HuH-7.5 (cell line): ENCODE measurements around the gene COX10.

ENCODE experiments used
- DNase-seq: peaks from one replicate; pipeline ENCODE4 v3.0.0; 2011; ENCODE audit warnings: low spot score

COX10 gene

DNA sequence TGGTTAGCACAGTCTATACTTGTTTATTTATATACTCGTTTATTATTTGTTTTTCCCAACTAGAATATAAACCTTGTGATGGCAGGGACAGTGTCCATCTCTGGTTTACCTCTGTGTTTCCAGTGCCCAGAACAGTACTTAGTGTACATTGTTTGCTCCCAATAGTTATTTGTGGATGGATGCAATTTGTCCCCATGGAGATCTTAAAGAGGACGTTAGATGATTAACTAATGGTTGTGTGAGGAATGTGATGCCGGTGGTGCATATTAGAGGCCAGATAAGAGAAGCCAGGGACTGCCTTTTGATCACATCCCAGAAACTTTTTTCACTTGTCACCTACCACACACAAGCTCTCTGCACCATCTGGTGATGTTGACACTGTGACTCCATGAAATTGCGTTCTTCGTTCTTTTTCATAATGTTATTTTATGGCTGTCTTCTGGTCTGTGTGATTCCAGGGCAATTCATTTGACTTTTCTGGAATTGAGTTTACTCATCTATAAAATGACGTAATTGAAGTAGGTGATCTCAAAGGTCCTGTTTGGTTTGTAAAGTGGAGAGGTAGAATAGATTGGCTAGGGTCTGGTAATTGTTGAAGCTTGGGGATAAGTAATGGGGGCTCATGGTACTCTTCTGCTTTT lies 1.2 kb downstream of the COX10 start:
- DNase-seq, result no peak

DNA sequence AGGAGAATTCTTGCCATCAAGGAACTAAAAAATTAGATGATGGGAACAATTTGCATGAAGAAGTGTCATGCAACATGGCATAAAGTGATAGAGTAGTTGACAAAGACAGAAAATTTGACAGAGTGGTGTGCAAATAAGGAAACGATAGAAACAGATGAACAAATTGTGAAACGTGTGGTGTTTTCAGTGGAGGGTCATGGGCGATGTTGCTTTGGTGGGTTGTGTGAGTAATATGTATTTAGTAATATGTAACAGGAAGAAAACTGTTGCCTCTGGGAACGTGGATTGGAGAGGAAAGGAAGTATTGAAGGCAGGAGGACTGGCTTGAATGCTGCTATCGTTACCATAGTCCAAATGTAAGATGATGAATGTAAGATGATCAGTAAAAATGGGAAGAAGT lies 3.6 kb downstream of the COX10 start:
- no peak for DNase-seq

DNA sequence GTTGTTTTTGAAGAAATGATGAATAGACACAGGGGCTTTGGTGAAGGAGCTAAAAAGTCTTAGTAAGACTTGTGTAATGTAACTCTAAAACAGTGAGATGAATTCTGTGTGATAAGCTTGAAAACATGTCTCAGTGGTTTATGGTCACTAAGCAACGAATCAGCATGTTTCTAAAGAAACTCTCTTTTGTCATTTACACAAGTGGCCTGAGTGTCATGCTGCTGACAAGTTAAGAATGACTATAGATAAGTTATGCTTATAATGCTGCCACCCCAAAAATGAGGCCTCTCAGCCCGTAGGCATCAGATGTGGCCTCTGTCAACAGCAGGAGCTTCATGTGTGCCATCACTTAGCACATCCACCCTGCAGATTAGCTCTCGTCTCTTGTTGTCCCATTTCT lies 8.7 kb downstream of the COX10 start:
- no peak for DNase-seq

DNA sequence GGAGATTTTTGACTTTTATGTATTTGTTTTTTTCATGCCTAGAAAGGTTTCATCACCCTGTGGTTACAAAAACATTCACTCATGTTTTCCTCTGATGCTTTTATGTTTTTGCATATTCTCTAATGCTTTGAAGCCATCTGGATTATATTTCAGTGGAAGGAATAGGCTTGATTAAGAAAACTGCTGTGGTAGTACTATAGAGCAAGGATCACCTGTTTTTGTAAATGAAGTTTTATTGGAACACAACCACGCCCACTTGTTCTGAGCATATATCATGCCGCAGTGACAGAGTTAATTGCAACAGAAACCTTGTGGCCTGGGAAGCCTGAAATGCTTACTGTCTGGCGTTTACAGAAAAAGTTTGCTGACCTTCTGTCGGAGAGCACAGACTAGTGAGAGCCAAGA lies 11.5 kb downstream of the COX10 start:
- no peak for DNase-seq

DNA sequence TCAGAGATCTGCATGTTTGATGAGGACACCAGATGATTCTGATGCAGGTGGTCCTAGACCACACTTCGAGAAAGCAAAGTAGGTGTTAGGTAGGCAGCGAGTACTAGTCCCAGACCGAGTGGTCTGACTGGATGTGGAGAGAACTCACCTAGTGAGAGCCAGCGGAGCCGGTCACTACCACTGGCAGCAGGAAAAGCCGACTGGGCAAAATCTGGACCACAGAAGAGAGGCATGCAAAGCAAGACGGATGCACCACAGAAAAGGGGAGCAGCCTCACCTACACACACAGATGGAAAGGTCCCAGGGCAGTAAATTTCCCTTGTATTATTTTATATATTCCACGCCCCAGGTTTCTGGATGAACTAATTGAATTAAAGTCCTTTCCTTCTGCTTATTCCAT lies 13.5 kb downstream of the COX10 start:
- DNase-seq, result no peak

DNA sequence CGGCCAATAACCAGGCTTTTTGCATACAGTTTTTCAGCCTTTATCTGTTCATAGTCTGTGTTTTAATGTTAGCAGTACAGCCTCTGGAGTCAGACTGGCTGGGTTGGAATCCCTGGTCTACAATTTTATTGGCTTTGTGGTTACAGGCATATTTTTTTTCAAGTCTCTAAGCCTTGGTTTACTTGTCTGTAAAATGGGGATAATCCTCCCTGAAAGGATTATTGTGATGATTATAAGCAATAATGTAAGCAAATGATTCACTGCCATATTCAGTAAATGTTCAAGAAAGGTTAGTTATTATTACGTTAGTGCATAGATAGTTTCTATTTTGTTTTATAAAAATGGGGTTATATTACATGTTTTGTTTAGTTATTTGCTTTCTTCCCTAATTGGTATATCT lies 15.7 kb downstream of the COX10 start:
- no peak for DNase-seq

DNA sequence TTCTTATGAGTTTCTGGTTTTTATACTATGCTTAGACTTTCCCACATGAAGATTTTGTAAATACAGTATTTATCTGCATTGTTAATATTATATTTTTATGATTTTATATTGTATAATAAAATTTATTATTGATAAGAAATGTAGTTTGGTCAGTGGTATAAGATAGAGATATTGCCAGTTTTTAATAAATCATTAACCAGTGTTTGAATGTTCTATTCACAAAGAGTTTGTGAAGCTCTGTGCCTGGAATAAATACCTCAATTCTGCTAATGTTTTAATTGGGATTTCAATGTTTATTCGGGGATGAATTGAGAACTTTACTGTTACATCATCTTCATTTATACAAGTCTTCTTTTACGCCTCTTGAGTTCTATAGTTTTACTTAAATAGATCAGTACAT lies 16.9 kb downstream of the COX10 start:
- DNase-seq, result no peak

DNA sequence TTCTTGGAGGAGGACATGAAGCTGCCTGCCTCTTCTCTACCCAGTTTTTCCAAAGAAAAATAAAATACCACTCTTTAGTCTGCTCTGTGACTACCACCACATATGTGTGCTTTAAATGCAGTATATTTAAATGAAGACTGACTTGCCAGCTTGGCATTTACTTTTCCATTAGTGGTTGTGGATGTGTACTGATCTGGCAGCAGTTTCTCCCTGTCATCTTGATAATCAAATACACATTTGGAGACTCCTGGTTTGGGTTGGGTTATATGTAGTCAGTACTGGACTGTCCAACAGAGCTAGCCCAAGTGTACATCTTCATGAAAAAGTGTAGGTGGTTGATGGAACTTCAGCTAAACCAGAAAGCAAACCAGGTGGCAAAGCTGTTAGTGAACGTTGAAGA lies 19.9 kb downstream of the COX10 start:
- no peak for DNase-seq

DNA sequence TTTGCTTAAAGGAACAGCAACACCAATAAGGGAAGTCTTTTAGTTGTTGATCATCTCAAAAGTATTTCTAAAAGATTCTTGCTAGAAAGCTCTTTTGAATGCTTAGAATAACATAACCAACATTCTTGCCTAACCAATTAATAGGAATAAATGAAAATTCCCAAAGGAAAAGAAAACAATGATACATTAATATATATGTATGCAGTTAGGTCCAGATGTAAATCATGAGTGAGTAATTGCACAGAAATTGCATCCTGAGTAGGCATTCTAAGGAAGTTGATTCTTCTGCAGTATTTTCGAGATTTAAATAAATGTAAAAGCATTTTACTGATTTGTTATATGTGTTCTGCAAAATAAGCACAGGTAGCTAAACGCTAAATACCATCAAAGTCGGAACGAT lies 22.1 kb downstream of the COX10 start:
- DNase-seq, result no peak

DNA sequence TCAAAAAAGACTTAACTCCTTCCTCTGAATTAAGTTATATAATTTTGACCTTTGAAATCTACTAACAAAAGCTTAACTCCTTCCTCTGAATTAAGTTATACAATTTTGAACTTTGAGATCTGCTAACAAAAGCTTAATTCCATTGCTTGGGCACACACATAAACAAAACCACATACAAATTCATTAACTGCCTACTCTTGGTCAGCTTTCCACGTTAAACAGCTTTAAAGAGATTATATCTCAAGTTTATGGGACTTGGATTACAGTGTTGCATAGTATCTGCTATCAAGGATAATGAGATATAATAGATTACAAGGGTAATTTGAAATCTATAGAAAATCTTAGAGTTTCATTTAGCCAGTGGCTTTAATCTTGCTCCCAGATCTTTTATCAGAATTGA lies 23.5 kb downstream of the COX10 start:
- no peak for DNase-seq

DNA sequence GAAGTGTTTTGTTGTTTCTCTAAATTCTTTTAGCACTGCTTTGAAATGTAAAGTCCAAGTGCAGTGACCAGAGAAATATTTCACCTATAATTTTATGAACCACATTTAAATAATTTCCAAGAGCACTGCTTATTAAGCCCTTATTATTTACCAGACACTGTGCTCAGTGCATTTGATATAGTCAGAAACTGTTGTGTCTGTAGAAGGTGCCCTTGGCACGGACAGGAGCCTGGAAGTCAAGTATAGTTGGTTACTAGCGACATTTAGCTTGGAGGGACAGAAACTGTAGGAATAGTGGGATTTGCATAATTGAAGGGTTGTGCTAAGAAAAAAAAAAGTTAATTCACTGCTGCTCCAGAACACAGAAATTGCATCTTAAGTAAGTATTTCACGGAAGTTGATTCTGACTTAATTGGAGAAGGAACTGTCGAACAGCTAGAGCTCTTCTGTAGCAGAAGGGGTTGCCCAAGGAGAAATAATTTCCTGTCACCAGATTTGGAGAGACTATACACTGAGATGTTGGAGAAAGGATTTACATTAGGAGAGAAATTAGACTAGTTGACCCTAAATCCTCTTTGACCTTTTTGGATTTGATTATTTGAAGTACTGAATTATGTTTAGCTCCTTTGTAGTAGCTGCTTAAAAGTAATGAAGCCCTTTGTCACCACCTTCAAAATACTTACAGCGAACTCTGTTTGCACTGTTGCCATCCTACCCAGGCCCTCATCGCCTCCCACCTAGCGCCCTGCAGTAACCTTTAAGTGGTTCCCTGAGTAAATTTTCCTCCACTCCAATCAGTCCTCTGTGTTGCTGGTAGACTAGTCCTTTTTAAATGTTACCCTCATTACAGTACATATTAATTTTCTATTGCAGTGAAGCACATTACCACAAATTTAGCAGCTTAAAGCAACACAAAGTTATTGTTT lies 25.6 kb downstream of the COX10 start:
- DNase-seq, result no peak

DNA sequence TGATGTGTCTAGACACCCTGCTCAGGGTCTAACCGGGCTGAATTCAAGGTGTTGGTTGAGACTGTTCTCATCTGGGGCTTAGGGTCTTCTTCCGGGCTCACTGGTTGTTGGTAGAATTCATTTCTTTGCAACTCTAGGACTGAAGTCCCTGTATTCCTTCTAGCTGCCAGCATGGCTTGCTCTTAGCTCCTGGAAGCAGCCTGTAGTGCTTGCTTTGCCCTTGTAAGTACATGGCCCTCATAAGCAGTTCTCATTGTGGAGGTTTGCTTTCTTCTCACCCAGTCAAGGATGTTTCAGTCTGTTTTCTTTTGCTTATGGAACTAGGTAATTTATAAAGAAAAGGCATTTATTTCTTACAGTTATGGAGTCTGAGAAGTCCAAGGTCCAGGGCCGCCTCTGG lies 26.3 kb downstream of the COX10 start:
- DNase-seq, result no peak

DNA sequence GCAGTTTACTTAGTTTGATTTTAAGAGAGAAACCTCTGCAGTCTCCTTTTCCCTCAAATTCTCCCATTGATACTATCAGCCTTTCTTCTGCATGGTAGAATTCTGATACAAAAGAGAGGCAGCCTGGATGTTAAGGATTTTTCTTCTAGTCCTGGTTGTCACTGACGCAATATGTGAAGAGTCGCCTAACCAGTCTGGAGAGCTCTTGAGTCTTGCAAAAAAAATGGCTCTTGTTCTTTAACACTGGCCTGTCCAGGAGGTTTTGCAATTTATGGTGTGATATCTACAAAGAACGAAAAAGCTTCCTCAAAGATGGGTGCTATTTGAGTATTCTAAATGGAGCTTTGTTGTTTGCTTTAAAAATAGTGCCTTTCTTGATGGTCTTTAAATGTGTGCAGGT lies 28.9 kb downstream of the COX10 start:
- DNase-seq, result no peak

DNA sequence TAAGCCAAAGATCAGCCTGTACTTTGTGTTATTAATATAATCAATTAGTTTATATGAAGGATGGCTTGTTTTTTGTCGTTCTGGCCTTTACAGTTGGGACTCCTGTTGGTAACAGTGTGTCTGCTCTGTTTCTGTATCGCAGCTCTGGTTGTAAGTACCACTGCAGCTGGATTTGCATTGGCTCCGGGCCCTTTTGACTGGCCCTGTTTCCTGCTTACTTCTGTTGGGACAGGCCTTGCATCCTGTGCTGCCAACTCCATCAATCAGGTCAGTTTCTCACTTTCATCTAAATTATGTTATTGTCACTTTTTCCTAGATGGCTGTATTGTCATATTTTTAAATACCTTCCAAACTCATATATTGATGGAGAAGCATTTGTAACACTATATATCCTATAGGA lies 32.7 kb downstream of the COX10 start:
- no peak for DNase-seq

DNA sequence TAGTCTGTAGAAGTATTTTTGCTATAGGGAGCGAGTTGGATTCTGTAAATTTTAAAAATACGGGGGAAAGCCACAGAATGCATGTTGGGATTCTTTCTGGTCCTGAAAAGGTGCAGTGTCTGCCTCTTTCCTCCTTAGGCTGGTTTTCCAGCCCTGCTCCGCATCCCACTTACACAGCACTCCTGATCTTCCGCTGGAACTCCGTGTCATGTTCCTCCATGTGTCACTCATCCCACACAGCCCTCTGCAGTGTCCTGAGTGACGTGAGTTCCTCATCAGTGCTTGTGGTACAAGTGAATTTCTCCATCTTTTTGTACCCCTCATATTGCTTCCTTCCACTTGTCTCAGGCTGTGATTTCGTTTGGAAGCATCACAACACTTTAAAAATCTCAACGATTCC lies 34.5 kb downstream of the COX10 start:
- no peak for DNase-seq

DNA sequence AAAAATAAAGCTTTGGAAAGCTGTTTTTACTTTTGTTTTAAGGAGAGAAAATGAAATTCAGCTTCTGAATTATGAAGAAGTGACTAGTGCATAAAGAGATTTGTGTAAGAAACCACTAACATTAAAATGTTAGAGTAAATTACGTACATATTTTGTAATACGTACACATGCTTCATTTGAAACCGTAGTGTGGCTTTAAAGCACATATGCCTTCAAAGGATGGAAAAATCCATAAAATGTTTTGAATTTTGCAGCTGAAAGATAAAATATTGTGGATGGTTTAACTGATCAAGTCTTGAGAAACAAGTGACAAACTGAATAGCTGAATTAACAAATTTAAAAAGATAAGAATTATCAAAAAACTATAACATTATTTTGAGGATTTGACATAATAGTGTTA lies 35.4 kb downstream of the COX10 start:
- DNase-seq, result no peak

DNA sequence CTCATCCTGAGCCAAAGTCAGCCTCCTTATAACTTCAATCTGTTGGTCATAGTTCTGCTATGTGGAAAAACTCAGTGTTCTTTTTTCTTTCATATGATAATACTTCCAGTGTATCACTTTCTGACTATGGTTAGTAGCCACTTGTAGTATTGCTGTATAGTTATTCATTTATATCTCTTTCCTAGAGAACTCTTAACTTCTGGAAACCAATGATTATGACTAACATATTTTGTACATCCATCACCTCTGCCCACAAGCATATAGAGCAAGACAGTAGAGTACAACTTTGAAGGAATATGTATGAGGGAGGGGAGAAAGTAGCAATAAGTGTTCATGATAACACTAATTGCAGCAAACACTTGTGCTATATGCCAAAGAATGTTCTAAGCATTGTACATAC lies 38.6 kb downstream of the COX10 start:
- no peak for DNase-seq

DNA sequence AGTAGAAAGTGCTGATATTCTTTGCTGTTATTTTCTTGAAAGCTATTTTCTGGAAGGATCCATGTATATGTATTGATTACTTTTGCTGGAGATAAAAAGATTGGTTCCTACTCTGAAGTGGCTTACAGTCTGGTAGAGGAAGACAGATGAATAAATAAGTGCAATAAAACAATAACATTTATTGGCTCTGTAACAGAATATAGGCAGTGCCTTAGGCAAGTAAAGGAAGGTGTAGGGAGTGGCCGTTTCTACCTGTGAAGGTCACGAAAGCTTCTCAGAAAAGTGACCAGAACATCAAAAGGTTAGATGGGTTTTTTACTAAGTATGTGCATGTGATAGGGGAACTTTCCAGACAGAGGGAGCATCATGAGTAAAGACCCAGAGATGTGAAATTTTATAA lies 43.1 kb downstream of the COX10 start:
- no peak for DNase-seq

DNA sequence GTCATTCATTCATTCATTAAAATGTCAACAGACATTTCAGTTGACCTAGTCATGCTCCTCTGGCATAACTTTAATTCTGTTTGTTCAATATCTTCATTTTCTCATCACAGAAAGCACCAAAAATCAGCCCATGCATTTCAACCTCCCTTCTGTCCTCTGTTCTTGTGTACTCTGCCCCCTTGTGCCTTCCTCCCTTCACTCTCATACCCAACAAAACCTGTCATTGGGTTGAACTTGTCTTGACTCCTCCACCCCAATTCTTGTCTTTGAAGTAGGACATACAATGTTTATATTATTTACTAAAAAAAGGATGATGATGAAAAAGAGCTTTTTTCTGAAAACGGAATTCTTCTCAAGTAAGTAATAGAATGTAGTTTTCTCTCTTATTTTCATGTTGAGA lies 43.8 kb downstream of the COX10 start:
- DNase-seq, result no peak

DNA sequence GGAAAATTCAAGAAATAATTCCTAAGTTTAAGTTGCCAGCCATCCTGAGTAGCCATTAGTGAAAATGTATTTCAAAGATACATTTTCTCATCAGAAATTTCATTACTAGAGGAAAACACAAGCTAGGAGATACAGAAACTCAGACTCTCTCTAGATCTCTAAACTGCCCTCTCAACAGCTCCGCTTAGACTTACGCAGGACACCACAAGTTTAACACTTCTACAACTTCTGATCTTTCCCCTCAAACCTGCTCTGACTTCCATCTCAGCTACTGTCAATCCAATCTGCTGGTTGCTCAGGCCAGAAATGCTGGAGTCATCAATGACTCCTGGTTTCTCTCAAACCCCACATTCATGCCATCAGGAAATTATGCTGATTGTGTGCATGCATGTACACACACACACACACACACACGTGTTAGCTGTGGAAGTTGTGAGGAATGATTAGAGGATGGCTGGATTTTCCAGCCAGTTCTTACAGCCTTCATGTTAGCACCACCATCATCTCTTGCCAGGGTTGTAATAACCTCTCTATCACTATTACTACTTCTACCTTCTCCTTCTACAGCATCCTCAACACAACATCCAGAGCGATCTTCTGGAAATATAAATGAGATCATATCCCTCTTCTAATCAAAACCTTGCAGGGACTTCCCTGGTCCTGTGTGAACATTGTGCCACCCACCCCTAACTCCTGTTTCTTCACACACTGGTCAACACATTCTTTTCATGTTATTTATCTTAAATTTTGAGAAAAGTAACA lies 47.1 kb downstream of the COX10 start:
- DNase-seq, result no peak

DNA sequence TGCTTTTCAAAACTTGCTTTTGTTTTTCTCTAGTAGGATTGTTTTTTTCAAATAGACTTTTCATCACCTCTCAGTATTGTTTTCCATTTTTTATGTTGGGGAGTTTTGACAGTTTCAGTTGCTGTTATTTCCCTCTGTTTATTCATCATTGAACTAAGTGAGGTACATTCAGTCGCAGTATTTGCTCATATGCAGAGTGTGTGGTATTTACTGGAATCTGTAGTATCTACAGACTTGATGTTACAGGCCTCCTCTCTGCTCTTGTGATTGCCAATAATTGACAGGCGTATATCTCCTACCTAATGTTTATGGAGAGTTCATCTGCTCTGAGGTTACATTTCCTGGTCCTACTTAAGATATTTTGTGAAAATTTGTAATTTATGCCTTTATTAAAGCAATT lies 49.6 kb downstream of the COX10 start:
- no peak for DNase-seq

DNA sequence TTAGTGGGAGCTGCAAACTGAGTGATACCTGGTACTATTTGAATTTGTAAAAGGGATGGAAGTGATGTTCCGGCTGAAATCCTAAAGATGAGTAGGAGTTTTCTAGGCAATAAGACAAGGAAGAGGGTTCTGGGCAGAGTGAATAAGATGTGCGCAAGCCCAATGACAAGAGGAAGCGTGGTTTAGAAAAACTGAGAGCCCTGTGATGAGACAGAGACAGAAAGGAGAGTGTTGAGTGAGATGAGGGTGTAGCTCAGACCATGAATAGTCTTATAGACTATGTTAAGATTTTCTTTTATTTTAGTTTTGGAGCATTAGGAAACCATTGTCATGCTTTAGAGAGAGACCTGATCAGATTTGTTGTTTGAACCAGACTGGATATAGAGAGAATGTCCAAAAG lies 50.2 kb downstream of the COX10 start:
- no peak for DNase-seq

DNA sequence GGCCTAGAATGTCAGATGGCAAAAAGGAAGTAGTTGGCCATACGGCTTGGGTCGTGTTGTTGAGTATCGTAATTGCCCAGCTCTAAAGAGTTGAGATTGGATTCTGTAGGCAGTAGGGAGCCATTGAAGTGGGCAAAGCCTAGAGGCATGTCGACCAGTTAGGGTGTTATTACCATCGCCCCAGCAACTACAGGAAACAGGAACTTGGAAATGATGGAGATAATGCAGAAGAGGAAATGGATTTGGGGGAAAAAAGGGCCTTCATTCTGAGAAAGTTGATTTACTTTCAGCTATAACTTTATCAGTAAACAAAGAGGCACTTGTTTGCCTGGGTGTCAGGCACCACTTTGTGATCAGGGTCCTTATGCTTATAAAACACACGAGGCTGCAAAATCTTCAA lies 52.6 kb downstream of the COX10 start:
- no peak for DNase-seq
